Fibroblast of lung (primary cell): ENCODE data around the gene INPP5A. TPM values are rescaled to one million over a fixed set of nuclear protein-coding genes. Genes with fewer than 3 reads are reported as not detected.

Source experiments
- DNase-seq, 2 donors: peaks; one replicate each; pipeline versions ENCODE4 v3.0.0 to v3.0.0-alpha.2; 2010; ENCODE audit warnings: low read depth in 2 of 2
- H2AFZ ChIP-seq: 2 replicates; pipeline ENCODE4 v1.5.1; 2012; ENCODE audit warnings: low read length, control low read depth, inconsistent platforms
- H3K27ac ChIP-seq: 2 replicates; pipeline ENCODE4 v1.5.1; 2011; ENCODE audit warnings: low read length, control low read depth; ENCODE audit not compliant: insufficient read depth
- H3K27me3 ChIP-seq: 2 replicates; pipeline ENCODE4 v1.5.1; 2011; ENCODE audit warnings: mild to moderate bottlenecking, low read length; ENCODE audit not compliant: control insufficient read depth, insufficient read depth
- H3K36me3 ChIP-seq: 2 replicates; pipeline ENCODE4 v1.5.1; 2011; ENCODE audit warnings: low read length; ENCODE audit not compliant: control insufficient read depth, insufficient read depth
- H3K4me1 ChIP-seq: 2 replicates; pipeline ENCODE4 v1.5.1; 2011; ENCODE audit warnings: low read length; ENCODE audit not compliant: control insufficient read depth, insufficient read depth; ENCODE audit errors: extremely low read depth
- H3K4me2 ChIP-seq: 2 replicates; pipeline ENCODE4 v1.5.1; 2011; ENCODE audit warnings: low read length, control low read depth; ENCODE audit not compliant: insufficient read depth; ENCODE audit errors: extremely low read depth
- H3K4me3 ChIP-seq, 4 experiments: fragments of 200-600 bp in 1 of 4; sonication (generic) in 1 of 4; replicated peaks in 1 of 4; 2 replicates each; pipeline ENCODE4 v1.5.1; 2011 to 2016; ENCODE audit warnings: low read length in 4 of 4, low read depth in 3 of 4, mild to moderate bottlenecking in 3 of 4, control low read depth in 2 of 4, inconsistent platforms in 1 of 4, mixed read lengths in 1 of 4; ENCODE audit not compliant: insufficient read depth in 1 of 4; ENCODE audit errors: control extremely low read depth in 1 of 4
- H3K79me2 ChIP-seq: 2 replicates; pipeline ENCODE4 v1.5.1; 2012; ENCODE audit warnings: mild to moderate bottlenecking, low read length, inconsistent platforms; ENCODE audit not compliant: control insufficient read depth, insufficient read depth
- H3K9ac ChIP-seq: 2 replicates; pipeline ENCODE4 v1.5.1; 2011; ENCODE audit warnings: mild to moderate bottlenecking, low read length, control low read depth; ENCODE audit not compliant: insufficient read depth
- H3K9me3 ChIP-seq: 2 replicates; pipeline ENCODE4 v1.5.1; 2012; ENCODE audit warnings: low read depth, low read length; ENCODE audit not compliant: control insufficient read depth, insufficient read depth
- H4K20me1 ChIP-seq: 2 replicates; pipeline ENCODE4 v1.5.1; 2011; ENCODE audit warnings: low read length; ENCODE audit not compliant: control insufficient read depth, insufficient read depth; ENCODE audit errors: extremely low read depth
- EZH2 ChIP-seq: IDR thresholded peaks from 2 replicates; pipeline ENCODE4 v1.5.1; 2012; ENCODE audit warnings: low read length, control low read depth, mild to moderate bottlenecking; ENCODE audit errors: missing control alignments
- polyA plus RNA-seq, 2 donors: library from polyadenylated mRNA; depleted of rRNA in 1 of 2; stranded (reverse) in 1 of 2; unstranded in 1 of 2; fragments of >200 nt; gene quantifications; 2 replicates each; pipeline ENCODE4 v1.2.1, GENCODE V29; 2011 to 2012; ENCODE audit warnings: missing spikeins in 1 of 2
- total RNA-seq: library from RNA; depleted of rRNA; stranded (reverse); fragments of >200 nt; gene quantifications from 2 replicates; pipeline ENCODE4 v1.2.1, GENCODE V29; 2014
- TF ChIP-seq, protein P1 (sequence below), 2 donors: IDR thresholded peaks in 1 of 2; conservative IDR thresholded peaks in 1 of 2; 1 replicate in 1 of 2; 2 replicates in 1 of 2; pipeline ENCODE4 v1.5.1; 2011 to 2012; ENCODE audit warnings: low read length in 2 of 2, control low read depth in 1 of 2, inconsistent platforms in 1 of 2, low read depth in 1 of 2, mild to moderate bottlenecking in 1 of 2

Gene INPP5A
- total and polyA plus RNA-seq, 2 donors (not counting 1 experiment from before 2014, with no cell fraction given), result 24.6 to 39.9 TPM

DNA sequence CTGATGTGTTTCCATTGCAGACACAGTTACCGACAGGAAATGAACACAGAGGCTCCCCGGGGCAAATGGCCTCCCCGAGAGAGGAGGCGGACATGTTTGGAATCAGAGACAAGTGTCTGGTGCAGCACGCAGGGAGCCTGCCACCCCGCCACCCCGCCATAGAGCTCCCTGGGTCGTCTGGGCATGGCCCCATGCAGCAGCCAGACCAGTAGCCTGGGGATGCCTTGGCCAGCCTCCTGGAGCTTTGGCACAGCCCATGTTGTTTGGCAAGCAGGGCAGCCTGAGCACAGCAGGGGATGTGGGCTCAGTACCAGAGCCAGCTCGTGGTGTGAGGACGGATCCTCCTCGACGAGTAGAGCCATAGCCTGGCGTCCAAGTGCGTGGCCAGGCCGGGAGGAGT lies 167.6 kb downstream of the INPP5A start:
- Histone ChIP-seq H3K9ac (no peak overlapping the region), H3K9me3 (no peaks in the 10 kb centered on the region), H3K27me3 (no peaks in the 10 kb centered on the region), H3K79me2 (no peaks in the 10 kb centered on the region), H3K4me2 (no peak overlapping the region), H4K20me1 (no peaks in the 10 kb centered on the region), H3K27ac (no peak overlapping the region), H2AFZ (no peak overlapping the region), H3K4me3 (no peak overlapping the region), H3K36me3 (no peaks in the 10 kb centered on the region), H3K4me1 (peaks cover 5% of the 10 kb centered on the region)
- no peak for TF ChIP-seq EZH2
- TF ChIP-seq, protein P1, sequence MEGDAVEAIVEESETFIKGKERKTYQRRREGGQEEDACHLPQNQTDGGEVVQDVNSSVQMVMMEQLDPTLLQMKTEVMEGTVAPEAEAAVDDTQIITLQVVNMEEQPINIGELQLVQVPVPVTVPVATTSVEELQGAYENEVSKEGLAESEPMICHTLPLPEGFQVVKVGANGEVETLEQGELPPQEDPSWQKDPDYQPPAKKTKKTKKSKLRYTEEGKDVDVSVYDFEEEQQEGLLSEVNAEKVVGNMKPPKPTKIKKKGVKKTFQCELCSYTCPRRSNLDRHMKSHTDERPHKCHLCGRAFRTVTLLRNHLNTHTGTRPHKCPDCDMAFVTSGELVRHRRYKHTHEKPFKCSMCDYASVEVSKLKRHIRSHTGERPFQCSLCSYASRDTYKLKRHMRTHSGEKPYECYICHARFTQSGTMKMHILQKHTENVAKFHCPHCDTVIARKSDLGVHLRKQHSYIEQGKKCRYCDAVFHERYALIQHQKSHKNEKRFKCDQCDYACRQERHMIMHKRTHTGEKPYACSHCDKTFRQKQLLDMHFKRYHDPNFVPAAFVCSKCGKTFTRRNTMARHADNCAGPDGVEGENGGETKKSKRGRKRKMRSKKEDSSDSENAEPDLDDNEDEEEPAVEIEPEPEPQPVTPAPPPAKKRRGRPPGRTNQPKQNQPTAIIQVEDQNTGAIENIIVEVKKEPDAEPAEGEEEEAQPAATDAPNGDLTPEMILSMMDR (conservative IDR thresholded peaks at IDR 0.05 in 1 of 2, IDR thresholded peaks at IDR 0.05 in 1 of 2; ENCODE audit: low read depth in 1 of 2, low read length in 2 of 2), result no peak
- DNase-seq, result no peak

DNA sequence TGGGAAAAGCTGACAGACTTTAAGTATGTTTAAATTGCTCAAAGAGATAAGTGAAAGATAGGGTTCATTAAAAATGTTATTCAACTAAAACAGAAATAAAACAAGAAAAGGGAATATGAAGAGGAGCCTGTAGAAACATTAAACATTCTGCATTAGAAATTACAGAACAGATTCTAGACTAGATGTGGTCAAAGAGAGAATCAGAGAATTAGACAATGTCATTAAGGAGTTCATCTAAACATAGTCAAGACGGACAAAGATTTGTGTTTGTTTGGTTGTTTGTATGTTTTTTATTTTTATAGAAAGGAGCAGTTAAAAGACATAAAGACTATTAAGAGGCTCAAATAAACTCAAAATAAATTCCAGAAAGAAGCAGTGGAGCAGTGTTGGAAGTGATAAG lies 168.4 kb downstream of the INPP5A start:
- Histone ChIP-seq H2AFZ (no peak overlapping the region), H3K4me3 (no peak overlapping the region), H3K27me3 (no peaks in the 10 kb centered on the region), H3K79me2 (no peaks in the 10 kb centered on the region), H3K9ac (no peak overlapping the region), H3K27ac (no peak overlapping the region), H3K4me1 (peaks cover under 1% of the 10 kb centered on the region), H3K9me3 (no peaks in the 10 kb centered on the region), H4K20me1 (no peaks in the 10 kb centered on the region), H3K4me2 (no peak overlapping the region), H3K36me3 (no peaks in the 10 kb centered on the region)
- no peak for DNase-seq
- TF ChIP-seq EZH2, result no peak
- TF ChIP-seq, protein P1 (conservative IDR thresholded peaks at IDR 0.05 in 1 of 2, IDR thresholded peaks at IDR 0.05 in 1 of 2; ENCODE audit: low read depth in 1 of 2, low read length in 2 of 2), result no peak

DNA sequence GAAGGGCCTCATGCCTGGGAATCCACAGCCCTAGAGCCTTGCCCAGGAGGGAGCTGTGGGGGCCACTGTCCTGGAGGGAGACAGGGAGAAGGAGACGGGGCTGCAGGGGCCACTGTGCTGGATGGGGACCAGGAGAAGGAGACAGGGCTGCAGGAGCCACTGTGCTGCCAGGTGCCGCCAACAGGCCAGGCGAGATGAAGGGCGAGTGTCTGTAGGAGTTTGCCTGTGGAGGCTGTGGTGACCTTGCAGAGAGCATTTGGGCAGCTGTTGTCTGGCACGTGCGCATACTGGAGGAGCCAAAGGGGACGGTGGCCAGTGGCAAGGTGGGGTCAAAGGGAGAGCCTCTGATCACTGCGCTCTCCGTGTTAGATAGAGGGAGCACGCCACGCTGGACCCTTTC lies 169.1 kb downstream of the INPP5A start:
- Histone ChIP-seq H3K36me3 (no peaks in the 10 kb centered on the region), H3K4me3 (no peak overlapping the region), H3K4me2 (no peak overlapping the region), H3K4me1 (no peaks in the 10 kb centered on the region), H3K9me3 (no peaks in the 10 kb centered on the region), H3K9ac (no peak overlapping the region), H3K79me2 (no peaks in the 10 kb centered on the region), H4K20me1 (no peaks in the 10 kb centered on the region), H3K27me3 (no peaks in the 10 kb centered on the region), H2AFZ (no peak overlapping the region), H3K27ac (no peak overlapping the region)
- no peak for TF ChIP-seq EZH2
- TF ChIP-seq, protein P1 (conservative IDR thresholded peaks at IDR 0.05 in 1 of 2, IDR thresholded peaks at IDR 0.05 in 1 of 2; ENCODE audit: low read depth in 1 of 2, low read length in 2 of 2), result no peak
- DNase-seq, result no peak
